Neutrophil (primary cell): ENCODE data around the gene SORCS2.

Source experiments
- H3K27ac ChIP-seq: fragments of 200-600 bp; sonication (generic); 2 replicates; pipeline ENCODE4 v1.5.1; 2016; ENCODE audit warnings: mild to moderate bottlenecking, moderate library complexity
- H3K27me3 ChIP-seq: fragments of 200-600 bp; sonication (generic); 2 replicates; pipeline ENCODE4 v1.6.0; 2016; ENCODE audit warnings: mild to moderate bottlenecking
- H3K36me3 ChIP-seq: fragments of 200-600 bp; sonication (generic); 2 replicates; pipeline ENCODE4 v1.5.1; 2017
- H3K4me1 ChIP-seq, 2 experiments: fragments of 200-600 bp in 1 of 2; sonication (generic) in 1 of 2; 1 replicate in 1 of 2; 2 replicates in 1 of 2; pipeline versions ENCODE4 v1.5.1 to v1.6.1; 2013 to 2016; ENCODE audit warnings: low read depth in 1 of 2, low read length in 1 of 2, mild to moderate bottlenecking in 1 of 2, moderate library complexity in 1 of 2; ENCODE audit not compliant: control insufficient read depth in 1 of 2, insufficient read depth in 1 of 2
- H3K4me3 ChIP-seq, 2 experiments: fragments of 200-600 bp in 1 of 2; sonication (generic) in 1 of 2; 1 replicate in 1 of 2; 2 replicates in 1 of 2; pipeline ENCODE4 v1.5.1; 2013 to 2016; ENCODE audit warnings: low read depth in 1 of 2, low read length in 1 of 2, mild to moderate bottlenecking in 1 of 2, moderate library complexity in 1 of 2
- H3K9me3 ChIP-seq: fragments of 200-600 bp; sonication (generic); 2 replicates; pipeline ENCODE4 v1.5.1; 2016
- TF ChIP-seq, protein P1 (sequence below): fragments of 200-600 bp; sonication (generic); IDR thresholded peaks from 2 replicates; pipeline ENCODE4 v1.5.1; 2016; ENCODE audit warnings: antibody characterized with exemption

Gene SORCS2

DNA sequence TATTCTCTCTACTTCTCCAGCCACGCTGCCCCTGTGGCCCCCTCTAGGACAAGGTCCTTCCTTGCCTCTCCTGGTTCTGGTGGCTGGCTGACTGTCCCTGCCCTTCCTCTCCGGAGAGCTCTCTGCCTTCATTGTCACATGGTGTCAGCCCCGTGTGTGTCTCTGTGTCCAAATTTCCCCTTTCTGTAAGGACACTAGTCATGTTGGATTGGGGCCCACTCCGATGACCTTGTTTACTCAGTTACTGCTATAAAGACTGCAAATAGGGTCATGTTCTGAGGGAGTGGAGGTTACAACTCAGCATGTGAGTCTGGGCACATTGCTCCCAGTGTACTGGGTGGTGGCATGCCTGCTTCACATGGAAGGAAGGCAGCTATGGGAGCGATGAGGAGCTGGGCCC, 371.9 kb downstream of the SORCS2 start:
- H3K9me3 ChIP-seq: no peaks in the 10 kb centered on the region
- H3K27me3 ChIP-seq: no peaks in the 10 kb centered on the region
- no peaks in the 10 kb centered on the region for H3K36me3 ChIP-seq
- H3K27ac ChIP-seq: no peak overlapping the region
- no peaks in the 10 kb centered on the region for H3K4me1 ChIP-seq
- TF ChIP-seq, protein P1, sequence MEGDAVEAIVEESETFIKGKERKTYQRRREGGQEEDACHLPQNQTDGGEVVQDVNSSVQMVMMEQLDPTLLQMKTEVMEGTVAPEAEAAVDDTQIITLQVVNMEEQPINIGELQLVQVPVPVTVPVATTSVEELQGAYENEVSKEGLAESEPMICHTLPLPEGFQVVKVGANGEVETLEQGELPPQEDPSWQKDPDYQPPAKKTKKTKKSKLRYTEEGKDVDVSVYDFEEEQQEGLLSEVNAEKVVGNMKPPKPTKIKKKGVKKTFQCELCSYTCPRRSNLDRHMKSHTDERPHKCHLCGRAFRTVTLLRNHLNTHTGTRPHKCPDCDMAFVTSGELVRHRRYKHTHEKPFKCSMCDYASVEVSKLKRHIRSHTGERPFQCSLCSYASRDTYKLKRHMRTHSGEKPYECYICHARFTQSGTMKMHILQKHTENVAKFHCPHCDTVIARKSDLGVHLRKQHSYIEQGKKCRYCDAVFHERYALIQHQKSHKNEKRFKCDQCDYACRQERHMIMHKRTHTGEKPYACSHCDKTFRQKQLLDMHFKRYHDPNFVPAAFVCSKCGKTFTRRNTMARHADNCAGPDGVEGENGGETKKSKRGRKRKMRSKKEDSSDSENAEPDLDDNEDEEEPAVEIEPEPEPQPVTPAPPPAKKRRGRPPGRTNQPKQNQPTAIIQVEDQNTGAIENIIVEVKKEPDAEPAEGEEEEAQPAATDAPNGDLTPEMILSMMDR: no peak
- no peak overlapping the region for H3K4me3 ChIP-seq

DNA sequence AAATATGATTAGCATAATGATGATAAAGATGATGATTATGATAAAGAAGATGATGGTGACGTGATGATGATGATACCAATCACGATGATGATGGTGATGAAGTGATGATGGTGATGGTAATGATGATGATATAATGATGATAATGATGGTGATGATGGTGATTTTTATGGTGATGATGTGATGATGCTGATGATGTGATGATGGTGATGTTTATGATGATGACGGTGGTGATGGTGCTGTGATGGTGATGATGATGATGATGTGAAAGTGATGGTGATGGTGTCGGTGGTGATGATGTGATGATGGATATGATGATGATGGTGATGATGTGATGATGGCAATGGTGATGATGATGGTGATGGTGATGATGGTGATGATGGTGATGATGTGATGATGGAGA, 373.1 kb downstream of the SORCS2 start:
- TF ChIP-seq, protein P1: no peak
- Histone ChIP-seq H3K36me3 (no peaks in the 10 kb centered on the region), H3K27me3 (peaks cover 11% of the 10 kb centered on the region), H3K4me3 (no peak overlapping the region), H3K27ac (no peak overlapping the region), H3K4me1 (no peaks in the 10 kb centered on the region), H3K9me3 (no peaks in the 10 kb centered on the region)

DNA sequence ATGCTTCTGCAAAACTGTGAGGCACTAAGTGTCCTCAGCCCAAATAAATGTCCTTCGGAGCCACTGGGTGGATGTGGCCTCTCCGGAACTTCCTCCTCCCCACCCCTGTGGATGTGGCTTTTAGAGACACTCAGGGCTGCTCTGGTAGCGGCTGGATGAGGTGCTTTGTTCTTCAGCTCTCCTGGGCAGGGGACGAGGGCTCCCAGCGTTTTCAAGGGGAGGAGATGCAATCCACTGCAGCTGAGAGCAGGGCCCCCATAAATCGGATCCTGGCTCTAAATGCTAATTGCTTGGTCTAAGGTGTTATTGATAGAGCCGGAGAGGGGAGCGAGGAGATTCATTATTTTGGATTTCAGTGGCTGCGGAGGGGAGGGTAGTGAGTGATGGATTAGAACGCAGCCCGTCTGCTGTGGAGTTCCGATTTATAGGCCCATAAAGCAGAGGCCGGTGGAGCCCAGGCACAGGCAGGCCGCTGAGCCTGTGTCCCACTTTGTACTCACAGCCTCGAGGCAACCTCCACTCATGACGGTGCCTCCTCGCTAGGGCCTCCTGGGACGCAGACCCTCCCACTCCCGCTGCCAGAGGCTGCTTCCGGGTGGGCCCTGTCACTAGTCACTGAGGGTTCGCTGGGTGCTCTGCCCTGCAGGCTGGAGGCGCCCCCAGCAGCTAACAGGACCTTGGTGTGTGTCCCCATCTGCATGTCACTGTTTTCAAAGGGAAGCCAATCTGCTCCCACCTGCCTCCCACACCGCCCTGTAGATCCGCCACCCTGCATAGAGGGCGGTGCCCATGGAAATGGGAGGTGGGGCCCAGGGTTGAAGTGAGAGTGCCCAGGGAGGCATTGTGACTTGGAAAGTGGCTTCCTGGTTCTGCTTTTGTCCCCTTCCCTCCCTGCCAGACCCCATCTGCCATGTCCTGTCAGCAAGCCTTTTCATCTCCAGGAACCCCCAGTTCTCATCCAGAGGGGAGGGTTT, 377.8 kb downstream of the SORCS2 start:
- Histone ChIP-seq H3K4me3 (no peak overlapping the region), H3K4me1 (no peaks in the 10 kb centered on the region), H3K9me3 (no peaks in the 10 kb centered on the region), H3K27me3 (peaks cover 18% of the 10 kb centered on the region), H3K27ac (no peak overlapping the region), H3K36me3 (no peaks in the 10 kb centered on the region)
- TF ChIP-seq, protein P1: no peak

DNA sequence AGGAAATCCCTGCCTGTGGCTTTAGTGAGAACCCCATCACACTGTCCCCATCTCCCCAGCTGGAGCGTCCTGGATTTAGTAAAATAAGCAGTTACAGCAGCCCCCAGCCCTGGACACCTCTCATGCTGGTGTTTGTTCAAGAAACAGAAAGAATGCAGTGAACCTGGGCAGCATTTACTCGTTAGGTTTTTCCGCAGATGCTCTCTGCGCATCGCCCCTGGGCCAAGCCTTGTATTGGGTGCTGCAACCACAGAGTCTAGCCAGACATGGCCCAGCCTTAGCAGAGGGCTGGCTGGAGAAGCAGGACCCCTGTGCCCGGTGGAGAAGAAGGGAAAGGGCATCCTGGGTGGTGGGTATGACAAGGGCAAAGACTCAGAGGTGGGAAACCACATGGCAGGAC, 378.7 kb downstream of the SORCS2 start:
- Histone ChIP-seq H3K9me3 (no peaks in the 10 kb centered on the region), H3K4me3 (no peak overlapping the region), H3K4me1 (no peaks in the 10 kb centered on the region), H3K27ac (no peak overlapping the region), H3K27me3 (peaks cover 18% of the 10 kb centered on the region), H3K36me3 (no peaks in the 10 kb centered on the region)
- TF ChIP-seq, protein P1: no peak

DNA sequence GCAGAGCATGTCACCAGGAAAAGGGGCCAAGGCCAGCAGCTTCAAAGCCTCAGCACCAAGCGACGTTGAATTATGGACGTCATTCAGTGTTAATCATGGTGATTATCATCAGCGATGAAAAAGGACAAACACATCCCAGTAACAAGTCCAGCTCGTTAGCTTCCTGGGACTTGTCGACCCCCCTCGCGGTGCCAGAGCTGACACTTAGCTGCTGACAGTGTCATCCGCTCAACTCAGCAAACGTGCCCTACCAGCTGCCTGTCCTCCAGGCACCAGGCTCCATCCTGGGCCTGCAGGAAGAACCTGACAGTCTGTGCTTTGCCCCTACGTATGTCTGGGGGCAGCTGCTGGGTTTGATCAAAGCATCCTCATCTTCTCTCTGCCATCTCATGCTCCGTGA, 379.4 kb downstream of the SORCS2 start:
- H3K4me3 ChIP-seq: no peak overlapping the region
- H3K27ac ChIP-seq: no peak overlapping the region
- H3K9me3 ChIP-seq: peaks cover 5% of the 10 kb centered on the region
- TF ChIP-seq, protein P1: no peak
- no peaks in the 10 kb centered on the region for H3K4me1 ChIP-seq
- peaks cover 18% of the 10 kb centered on the region for H3K27me3 ChIP-seq
- H3K36me3 ChIP-seq: no peaks in the 10 kb centered on the region
